Measurements from ENCODE around the gene BTBD6. TPM values are rescaled to one million over a fixed set of nuclear protein-coding genes. Genes with fewer than 3 reads are reported as not detected.

Gene BTBD6
- total and polyA plus RNA-seq, 8 donors: 32.7 to 52.6 (median 41.2) TPM

DNA sequence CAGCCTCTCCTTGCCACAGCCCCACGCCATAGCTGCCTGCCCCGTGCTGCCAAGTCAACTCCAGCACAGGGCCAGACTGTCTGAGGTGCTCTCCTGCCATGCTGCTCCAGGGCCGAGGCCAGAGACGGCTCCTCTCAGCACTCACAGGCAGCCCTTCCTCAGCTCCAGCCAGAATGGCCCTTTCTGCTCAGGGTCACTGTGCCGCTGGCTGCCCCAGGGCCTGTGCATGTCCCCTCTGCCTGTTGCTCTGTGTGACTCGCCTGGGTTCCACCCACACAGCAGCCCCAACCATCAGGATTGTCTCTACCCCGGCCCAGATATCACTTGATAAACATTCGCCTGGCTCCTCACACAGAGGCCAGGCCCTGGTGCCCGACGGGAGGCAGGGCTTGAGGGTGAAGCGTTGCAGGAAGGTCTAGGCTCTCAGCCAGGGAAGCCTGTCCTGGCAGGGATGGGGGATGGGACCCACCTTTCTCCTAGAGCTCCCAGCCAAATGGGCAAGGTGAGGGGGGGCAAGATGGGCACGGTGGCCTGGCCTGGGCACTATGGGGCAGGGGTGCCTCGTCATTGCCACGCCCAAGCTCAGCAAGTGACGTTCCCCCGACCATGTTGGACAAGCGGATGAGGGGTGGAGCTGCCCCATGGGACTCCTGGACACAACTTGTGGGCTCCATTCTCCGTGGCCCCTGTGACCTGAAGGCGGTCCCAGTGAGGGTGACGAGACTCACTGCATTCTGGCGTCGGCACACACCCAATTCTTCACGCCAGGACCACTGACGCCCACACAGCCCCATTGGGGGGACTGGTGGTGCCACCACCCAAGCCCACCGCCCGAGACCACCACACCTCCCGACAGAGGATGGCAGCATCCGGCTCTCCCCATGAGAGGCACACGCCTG lies 27.4 kb upstream of the BTBD6 start:
- no peak overlapping the region for H3K27ac ChIP-seq
- no peak for TF ChIP-seq CTCF (IDR thresholded peaks at IDR 0.05)
- H3K4me1 ChIP-seq: no peaks in the 10 kb centered on the region
- H3K4me3 ChIP-seq: no peak overlapping the region
- H3K36me3 ChIP-seq: peaks cover 0 to 64% of the 10 kb centered on the region in 2 donors
- H3K27me3 ChIP-seq: no peaks in the 10 kb centered on the region
- ATAC-seq (peak; percentile 17), DNase-seq (peak in 1 of 4 donors; percentile 64)
- intact Hi-C loops (cut with DNase I): no loop called here
- H3K9me3 ChIP-seq: no peaks in the 10 kb centered on the region

DNA sequence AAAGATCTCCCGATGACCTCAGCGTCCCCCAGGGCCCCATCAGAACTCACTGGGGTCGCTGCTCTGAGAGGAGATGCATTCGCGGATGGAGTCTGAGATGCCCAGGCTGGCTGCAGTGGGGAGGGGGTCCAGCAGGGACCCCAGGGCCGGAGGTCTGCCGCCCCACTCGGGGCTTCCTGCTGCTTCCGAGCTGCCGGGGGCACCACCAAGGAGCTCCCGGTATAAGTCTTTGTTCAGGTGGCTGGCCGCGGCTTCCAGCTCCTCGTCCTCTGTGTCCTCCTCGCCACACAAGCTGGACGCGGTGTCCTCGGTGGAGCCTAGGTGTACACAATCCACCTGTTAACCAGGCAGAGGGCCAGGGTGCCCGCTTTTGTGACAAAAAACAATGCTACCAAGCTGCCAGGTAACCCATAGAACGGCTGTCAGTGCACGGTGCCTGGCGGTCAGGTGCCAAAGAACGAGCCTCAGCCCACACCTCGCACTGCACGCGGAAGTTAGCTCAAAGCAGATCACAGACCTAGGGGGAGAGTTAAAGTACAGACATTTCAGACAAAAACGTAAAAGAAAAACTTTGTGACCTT lies 26.6 kb upstream of the BTBD6 start:
- Histone ChIP-seq H3K36me3 (peaks cover 0 to 67% of the 10 kb centered on the region in 2 donors), H3K27me3 (no peaks in the 10 kb centered on the region), H3K27ac (no peak overlapping the region), H3K4me1 (no peaks in the 10 kb centered on the region), H3K4me3 (no peak overlapping the region), H3K9me3 (no peaks in the 10 kb centered on the region)
- ATAC-seq (no peak), DNase-seq (peak in 1 of 4 donors; percentile 62)
- intact Hi-C loops (cut with DNase I): no loop called here
- TF ChIP-seq CTCF (IDR thresholded peaks at IDR 0.05): no peak

DNA sequence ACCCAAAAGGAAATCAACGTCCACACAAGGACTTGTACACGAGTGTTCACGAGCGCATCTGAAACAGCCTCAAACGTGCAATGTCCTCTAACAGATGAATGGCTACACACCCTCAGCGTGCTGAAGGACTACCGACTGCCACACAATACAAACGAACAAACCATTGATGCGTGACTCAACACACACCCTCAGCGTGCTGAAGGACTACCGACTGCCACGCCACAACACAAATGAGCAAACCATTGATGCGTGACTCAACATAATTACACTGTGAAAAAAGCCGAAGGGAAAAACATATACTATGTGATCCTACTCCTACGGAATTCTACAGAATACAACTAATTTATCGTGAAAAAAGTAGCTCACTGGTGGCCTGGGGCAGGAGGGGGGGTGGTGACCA lies 25.1 kb upstream of the BTBD6 start:
- no peaks in the 10 kb centered on the region for H3K4me1 ChIP-seq
- no peaks in the 10 kb centered on the region for H3K27me3 ChIP-seq
- H3K36me3 ChIP-seq: peaks cover 0 to 64% of the 10 kb centered on the region in 2 donors
- no peaks in the 10 kb centered on the region for H3K9me3 ChIP-seq
- intact Hi-C loops (cut with DNase I): no loop called here
- TF ChIP-seq CTCF (IDR thresholded peaks at IDR 0.05): no peak
- DNase-seq (peak in 1 of 4 donors; percentile 26), ATAC-seq (peak; percentile 44)
- H3K27ac ChIP-seq: no peak overlapping the region
- H3K4me3 ChIP-seq: no peak overlapping the region

DNA sequence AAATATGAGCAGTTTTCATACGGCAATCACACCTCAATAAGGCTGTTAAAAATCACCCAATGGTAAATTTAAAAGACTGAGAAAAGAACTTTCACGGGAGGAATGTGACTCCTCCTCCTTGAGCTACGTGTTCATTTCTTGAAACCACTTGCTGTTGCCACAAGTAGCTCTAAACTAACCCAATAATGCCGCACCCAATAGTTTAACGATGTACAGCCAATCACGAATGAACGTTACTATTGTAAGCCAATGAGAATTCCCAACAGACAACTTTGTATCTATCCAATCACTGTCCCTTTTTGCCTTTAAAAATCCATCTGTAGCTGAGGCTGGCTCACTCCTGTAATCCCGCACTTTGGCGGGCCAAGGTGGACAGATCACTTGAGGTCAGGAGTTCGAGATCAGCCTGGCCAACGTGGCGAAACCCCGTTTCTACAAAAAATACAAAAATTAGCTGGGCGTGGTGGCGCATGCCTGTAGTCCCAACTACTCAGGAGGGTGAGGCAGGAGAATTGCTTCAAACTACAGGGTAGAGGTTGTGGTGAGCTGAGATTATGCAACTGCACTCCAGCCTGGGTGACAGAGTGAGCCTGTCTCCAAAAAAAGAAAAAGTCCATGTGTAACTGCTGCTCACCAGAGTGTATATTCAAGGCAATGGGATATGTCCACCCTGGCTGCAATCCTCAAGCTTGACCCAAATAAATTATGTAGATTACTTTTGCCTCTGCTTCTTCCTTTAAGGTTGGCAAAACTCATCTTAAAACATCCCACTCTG lies 24.4 kb upstream of the BTBD6 start:
- Histone ChIP-seq H3K9me3 (no peaks in the 10 kb centered on the region), H3K4me3 (no peak overlapping the region), H3K27me3 (no peaks in the 10 kb centered on the region), H3K27ac (peak overlapping the region in 1 of 2 donors; percentile 33), H3K4me1 (no peaks in the 10 kb centered on the region), H3K36me3 (peaks cover 0 to 61% of the 10 kb centered on the region in 2 donors)
- intact Hi-C loops (cut with DNase I): no loop called here
- DNase-seq: peak in 1 of 4 donors; percentile 8
- TF ChIP-seq CTCF (IDR thresholded peaks at IDR 0.05): no peak
- peak; percentile 73 for ATAC-seq

Measured in left lung (tissue), 10 donors.